H1 (cell line): ENCODE data around the gene HLA-DOB. TPM values are rescaled to one million over a fixed set of nuclear protein-coding genes. Genes with fewer than 3 reads are reported as not detected.

ENCODE experiments used
- HDAC6 ChIP-seq: IDR thresholded peaks from one replicate; pipeline ENCODE4 v1.7.1; 2012; ENCODE audit warnings: low read depth, mild to moderate bottlenecking, inconsistent platforms, low read length, moderate library complexity
- PHF8 ChIP-seq: fragments of 200-600 bp; sonication (generic); conservative IDR thresholded peaks from 2 replicates; pipeline ENCODE4 v1.7.1; 2012; ENCODE audit warnings: low read depth, mild to moderate bottlenecking, inconsistent platforms, low read length, moderate library complexity
- polyA plus RNA-seq, 7 experiments: library from polyadenylated mRNA; depleted of rRNA in 3 of 7; stranded (reverse) in 5 of 7; unstranded in 2 of 7; fragments of >200 nt in 5 of 7; fragments of 200-250 nt in 2 of 7; gene quantifications; 1 replicate in 5 of 7; 2 replicates in 1 of 7; 4 replicates in 1 of 7; pipeline versions ENCODE4 v1.2.1 to v1.2.3, GENCODE V29; 2011 to 2013; ENCODE audit warnings: missing spikeins in 2 of 7, mixed read lengths in 2 of 7
- total RNA-seq: library from RNA; stranded (reverse); fragmentation: NEBNext Ultra II Directional; extraction: Animal tissue kit (Norgen Biotek cat#: 25700); gene quantifications from 2 replicates; pipeline ENCODE4 v1.2.1, GENCODE V29; 2021
- TF ChIP-seq, protein P1 (sequence below): IDR thresholded peaks from 2 replicates; pipeline ENCODE4 v1.6.1; 2012; ENCODE audit warnings: inconsistent platforms

HLA-DOB gene
- total and polyA plus RNA-seq, 2 of the 8 experiments (the other 6 are each of a cell fraction or from before 2014, with no cell fraction given), result 0.35 TPM; not detected in 1

- TF ChIP-seq, protein P1, sequence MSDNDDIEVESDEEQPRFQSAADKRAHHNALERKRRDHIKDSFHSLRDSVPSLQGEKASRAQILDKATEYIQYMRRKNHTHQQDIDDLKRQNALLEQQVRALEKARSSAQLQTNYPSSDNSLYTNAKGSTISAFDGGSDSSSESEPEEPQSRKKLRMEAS, result peak; percentile 45; the same call in 1 of the 2 replicates
- no peak for TF ChIP-seq HDAC6
- no peak; the same call in 1 of the 2 replicates for TF ChIP-seq PHF8
Observed at GRCh38 chr6:32843331-32843978, 26.7 kb upstream of the HLA-DOB start (continued).
